ENCODE results near the gene CEP72. TPM values are rescaled to one million over a fixed set of nuclear protein-coding genes. Genes with fewer than 3 reads are reported as not detected.

Gene CEP72
- total RNA-seq, 1 donor from 2014 or later = 27.2 TPM

- Mint-ChIP-seq H3K4me3 (no peak overlapping the region), H3K36me3 (ENCODE audit: low read depth) (no peaks in the 10 kb centered on the region), H3K27me3 (ENCODE audit: low read depth) (peaks cover 73% of the 10 kb centered on the region), H3K27ac (ENCODE audit: unreplicated experiment) (no peak overlapping the region), H3K4me1 (peaks cover 11% of the 10 kb centered on the region), H3K9me3 (no peaks in the 10 kb centered on the region)
- DNase-seq (ENCODE audit: low read depth, low spot score) = no peak
- no peak for TF ChIP-seq CTCF (conservative IDR thresholded peaks at IDR 0.05)
These were observed 14.1 kb upstream of the CEP72 start for GRCh38 chr5:597871-598563.

GRCh38 chr5:598564-598890, 13.6 kb upstream of the CEP72 start:
- H3K27me3 Mint-ChIP-seq (ENCODE audit: low read depth) = peaks cover 70% of the 10 kb centered on the region
- no peaks in the 10 kb centered on the region for H3K9me3 Mint-ChIP-seq
- no peaks in the 10 kb centered on the region for H3K36me3 Mint-ChIP-seq (ENCODE audit: low read depth)
- H3K4me3 Mint-ChIP-seq = no peak overlapping the region
- TF ChIP-seq CTCF (conservative IDR thresholded peaks at IDR 0.05) = no peak
- peaks cover 11% of the 10 kb centered on the region for H3K4me1 Mint-ChIP-seq
- no peak overlapping the region for H3K27ac Mint-ChIP-seq (ENCODE audit: unreplicated experiment)
- DNase-seq (ENCODE audit: low read depth, low spot score) = no peak

- peaks cover 54% of the 10 kb centered on the region for H3K27me3 Mint-ChIP-seq (ENCODE audit: low read depth)
- H3K9me3 Mint-ChIP-seq = no peaks in the 10 kb centered on the region
- no peaks in the 10 kb centered on the region for H3K36me3 Mint-ChIP-seq (ENCODE audit: low read depth)
- TF ChIP-seq CTCF (conservative IDR thresholded peaks at IDR 0.05) = no peak
- no peaks in the 10 kb centered on the region for H3K4me1 Mint-ChIP-seq
- H3K4me3 Mint-ChIP-seq = no peak overlapping the region
- no peak overlapping the region for H3K27ac Mint-ChIP-seq (ENCODE audit: unreplicated experiment)
- DNase-seq (ENCODE audit: low read depth, low spot score) = no peak
These were observed 11.1 kb upstream of the CEP72 start for GRCh38 chr5:600886-601541.

- H3K27me3 Mint-ChIP-seq (ENCODE audit: low read depth) = peaks cover 46% of the 10 kb centered on the region
- no peak overlapping the region for H3K4me3 Mint-ChIP-seq
- no peaks in the 10 kb centered on the region for H3K36me3 Mint-ChIP-seq (ENCODE audit: low read depth)
- DNase-seq (ENCODE audit: low read depth, low spot score) = no peak
- no peak for TF ChIP-seq CTCF (conservative IDR thresholded peaks at IDR 0.05)
- no peak overlapping the region for H3K27ac Mint-ChIP-seq (ENCODE audit: unreplicated experiment)
- no peaks in the 10 kb centered on the region for H3K4me1 Mint-ChIP-seq
- H3K9me3 Mint-ChIP-seq = no peaks in the 10 kb centered on the region
These were observed 10.2 kb upstream of the CEP72 start for GRCh38 chr5:601771-602465.

GRCh38 chr5:602466-603035, 9.6 kb upstream of the CEP72 start:
- H3K9me3 Mint-ChIP-seq = no peaks in the 10 kb centered on the region
- H3K4me1 Mint-ChIP-seq = no peaks in the 10 kb centered on the region
- TF ChIP-seq CTCF (conservative IDR thresholded peaks at IDR 0.05) = no peak
- H3K27ac Mint-ChIP-seq (ENCODE audit: unreplicated experiment) = no peak overlapping the region
- no peak overlapping the region for H3K4me3 Mint-ChIP-seq
- peaks cover 39% of the 10 kb centered on the region for H3K27me3 Mint-ChIP-seq (ENCODE audit: low read depth)
- H3K36me3 Mint-ChIP-seq (ENCODE audit: low read depth) = no peaks in the 10 kb centered on the region
- DNase-seq (ENCODE audit: low read depth, low spot score) = no peak
